ENCODE data around the gene SDCCAG8. TPM values are rescaled to one million over a fixed set of nuclear protein-coding genes. Genes with fewer than 3 reads are reported as not detected.

SDCCAG8 gene
- total and polyA plus RNA-seq, 2 experiments from 2014 or later = 28.0 to 66.7 TPM

DNA sequence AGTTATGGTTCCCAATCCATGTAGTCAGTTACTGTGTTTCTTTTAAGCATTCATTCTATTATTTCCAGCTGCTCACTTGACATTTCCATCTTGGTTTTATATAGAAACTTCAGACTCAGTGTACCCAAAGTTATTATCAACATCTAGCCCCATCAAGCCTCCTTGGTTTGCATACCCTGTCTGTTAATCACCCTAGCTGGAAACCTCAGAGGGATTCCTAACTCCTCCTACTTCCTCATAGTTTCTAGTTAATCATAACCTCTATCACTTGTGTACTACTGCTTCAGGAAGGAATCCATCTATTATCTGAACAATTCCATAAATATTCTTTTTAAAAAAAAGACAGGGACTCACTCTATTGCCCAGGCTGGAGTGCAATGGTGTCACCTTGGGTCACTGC is 293.3 kb downstream of the SDCCAG8 start (continued):
- TF ChIP-seq, protein P1, sequence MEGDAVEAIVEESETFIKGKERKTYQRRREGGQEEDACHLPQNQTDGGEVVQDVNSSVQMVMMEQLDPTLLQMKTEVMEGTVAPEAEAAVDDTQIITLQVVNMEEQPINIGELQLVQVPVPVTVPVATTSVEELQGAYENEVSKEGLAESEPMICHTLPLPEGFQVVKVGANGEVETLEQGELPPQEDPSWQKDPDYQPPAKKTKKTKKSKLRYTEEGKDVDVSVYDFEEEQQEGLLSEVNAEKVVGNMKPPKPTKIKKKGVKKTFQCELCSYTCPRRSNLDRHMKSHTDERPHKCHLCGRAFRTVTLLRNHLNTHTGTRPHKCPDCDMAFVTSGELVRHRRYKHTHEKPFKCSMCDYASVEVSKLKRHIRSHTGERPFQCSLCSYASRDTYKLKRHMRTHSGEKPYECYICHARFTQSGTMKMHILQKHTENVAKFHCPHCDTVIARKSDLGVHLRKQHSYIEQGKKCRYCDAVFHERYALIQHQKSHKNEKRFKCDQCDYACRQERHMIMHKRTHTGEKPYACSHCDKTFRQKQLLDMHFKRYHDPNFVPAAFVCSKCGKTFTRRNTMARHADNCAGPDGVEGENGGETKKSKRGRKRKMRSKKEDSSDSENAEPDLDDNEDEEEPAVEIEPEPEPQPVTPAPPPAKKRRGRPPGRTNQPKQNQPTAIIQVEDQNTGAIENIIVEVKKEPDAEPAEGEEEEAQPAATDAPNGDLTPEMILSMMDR (conservative IDR thresholded peaks at IDR 0.05; ENCODE audit: low read depth in 2 of 2) = no peak
- TF ChIP-seq ZNF114 (CRISPR knock-in tag; IDR thresholded peaks at IDR 0.05) = no peak
- TF ChIP-seq ZNF331 (CRISPR knock-in tag; IDR thresholded peaks at IDR 0.05; ENCODE audit: low read depth) = no peak
- no peak for TF ChIP-seq EZH2 (IDR thresholded peaks at IDR 0.05; ENCODE audit: low read depth, unreplicated experiment)
- TF ChIP-seq CREB1 (CRISPR knock-in tag; IDR thresholded peaks at IDR 0.05; ENCODE audit: low read depth) = no peak

Small RNA genes lying within 50 kb of the gene (microRNA-seq; reads per million reads assigned to microRNA genes)
- not detected for gene MIR4677

Small RNA genes lying within 50 kb of the gene (small RNA-seq; reads per million reads assigned to genes)
- gene MIR4677 (ENCODE audit: low replicate concordance) = 1.8 reads per million, percentile 78 among the genes with 10 or more reads in this experiment

Other genes starting within 250 kb of the SDCCAG8 start
- 93.1 and 100 TPM in 2 replicates for gene CEP170, start 760 bp upstream of the SDCCAG8 start, total RNA-seq (2014; rRNA removed; shearing (Covaris generic))
- gene CEP170, start 760 bp upstream of the SDCCAG8 start, polyA plus RNA-seq (2016; fragmentation: Nextera tagmentation; extraction: Ambion mirVana) = 89.2 and 104 TPM in 2 replicates

All from GM23338 (cell line).